ENCODE data around the gene MCOLN1.

GRCh38 chr19:7516878-7517277 lies 5.5 kb upstream of the MCOLN1 start:
- TF ChIP-seq PATZ1 (CRISPR knock-in tag; IDR thresholded peaks at IDR 0.05; ENCODE audit: borderline replicate concordance) = no peak
- no peak for TF ChIP-seq OSR1 (CRISPR knock-in tag; IDR thresholded peaks at IDR 0.05)
- TF ChIP-seq RARB (CRISPR knock-in tag; IDR thresholded peaks at IDR 0.05) = no peak
